ENCODE measurements around the gene RPS6KA2.
A peak's percentile ranks its signal among the peaks of the same experiment; 100 is the strongest.

The RPS6KA2 gene

DNA sequence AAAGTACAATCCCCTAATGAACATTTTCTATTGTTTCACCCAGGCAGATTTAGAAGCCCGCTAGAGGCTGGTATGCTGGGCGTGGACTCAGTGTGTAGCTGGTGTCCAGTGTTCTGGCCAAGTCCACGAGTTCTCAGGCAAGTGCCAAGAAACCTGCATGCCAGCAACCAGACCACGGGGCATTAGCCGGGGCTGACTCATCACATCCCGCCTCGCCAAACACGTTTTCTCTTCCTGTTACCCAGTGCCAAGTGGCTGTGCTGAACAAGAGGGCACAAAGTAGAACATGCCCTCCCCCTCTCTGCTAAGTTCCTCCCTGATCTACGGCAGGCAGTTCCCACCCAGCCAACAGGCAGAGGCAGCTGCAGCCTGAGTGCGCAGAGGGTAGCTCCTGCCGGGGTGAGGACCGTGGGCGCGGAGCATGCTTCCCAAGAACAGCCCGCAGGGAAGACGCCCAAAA, 70.2 kb downstream of the RPS6KA2 start:
- Mint-ChIP-seq H3K9me3 (peaks cover 22% of the 10 kb centered on the region), H3K27ac (no peak overlapping the region), H3K4me1 (peaks cover 13% of the 10 kb centered on the region), H3K36me3 (ENCODE audit: low read depth) (peaks cover 12% of the 10 kb centered on the region), H3K4me3 (no peak overlapping the region), H3K27me3 (ENCODE audit: low read depth) (peaks cover 11% of the 10 kb centered on the region)
- TF ChIP-seq, protein P1, sequence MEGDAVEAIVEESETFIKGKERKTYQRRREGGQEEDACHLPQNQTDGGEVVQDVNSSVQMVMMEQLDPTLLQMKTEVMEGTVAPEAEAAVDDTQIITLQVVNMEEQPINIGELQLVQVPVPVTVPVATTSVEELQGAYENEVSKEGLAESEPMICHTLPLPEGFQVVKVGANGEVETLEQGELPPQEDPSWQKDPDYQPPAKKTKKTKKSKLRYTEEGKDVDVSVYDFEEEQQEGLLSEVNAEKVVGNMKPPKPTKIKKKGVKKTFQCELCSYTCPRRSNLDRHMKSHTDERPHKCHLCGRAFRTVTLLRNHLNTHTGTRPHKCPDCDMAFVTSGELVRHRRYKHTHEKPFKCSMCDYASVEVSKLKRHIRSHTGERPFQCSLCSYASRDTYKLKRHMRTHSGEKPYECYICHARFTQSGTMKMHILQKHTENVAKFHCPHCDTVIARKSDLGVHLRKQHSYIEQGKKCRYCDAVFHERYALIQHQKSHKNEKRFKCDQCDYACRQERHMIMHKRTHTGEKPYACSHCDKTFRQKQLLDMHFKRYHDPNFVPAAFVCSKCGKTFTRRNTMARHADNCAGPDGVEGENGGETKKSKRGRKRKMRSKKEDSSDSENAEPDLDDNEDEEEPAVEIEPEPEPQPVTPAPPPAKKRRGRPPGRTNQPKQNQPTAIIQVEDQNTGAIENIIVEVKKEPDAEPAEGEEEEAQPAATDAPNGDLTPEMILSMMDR (IDR thresholded peaks at IDR 0.05; ENCODE audit: unreplicated experiment in 3 of 3), result no peak

DNA sequence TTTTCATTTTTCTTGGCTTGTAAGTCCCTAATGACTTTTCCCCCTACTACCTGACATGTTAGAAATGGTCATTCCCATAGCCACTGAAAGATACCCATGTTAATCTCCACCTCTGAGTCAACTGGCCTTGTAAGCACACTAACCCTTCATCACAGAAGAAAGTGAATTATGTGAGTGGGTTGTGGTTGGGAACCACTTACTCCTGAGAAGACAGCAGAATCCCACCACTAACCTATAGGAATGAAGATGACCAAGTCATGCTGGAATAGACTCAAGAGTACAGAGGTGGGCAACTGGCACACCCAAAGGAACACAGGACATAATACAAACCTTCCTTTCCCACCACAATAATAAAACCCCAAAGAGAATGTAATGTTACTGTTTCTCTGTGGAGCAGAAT, 70.7 kb downstream of the RPS6KA2 start:
- H3K27me3 Mint-ChIP-seq (ENCODE audit: low read depth), result peaks cover 13% of the 10 kb centered on the region
- H3K36me3 Mint-ChIP-seq (ENCODE audit: low read depth), result peaks cover 12% of the 10 kb centered on the region
- TF ChIP-seq, protein P1 (IDR thresholded peaks at IDR 0.05; ENCODE audit: unreplicated experiment in 3 of 3), result no peak
- H3K27ac Mint-ChIP-seq, result no peak overlapping the region
- no peak overlapping the region for H3K4me3 Mint-ChIP-seq
- H3K4me1 Mint-ChIP-seq, result peaks cover 7% of the 10 kb centered on the region
- H3K9me3 Mint-ChIP-seq, result peaks cover 22% of the 10 kb centered on the region

DNA sequence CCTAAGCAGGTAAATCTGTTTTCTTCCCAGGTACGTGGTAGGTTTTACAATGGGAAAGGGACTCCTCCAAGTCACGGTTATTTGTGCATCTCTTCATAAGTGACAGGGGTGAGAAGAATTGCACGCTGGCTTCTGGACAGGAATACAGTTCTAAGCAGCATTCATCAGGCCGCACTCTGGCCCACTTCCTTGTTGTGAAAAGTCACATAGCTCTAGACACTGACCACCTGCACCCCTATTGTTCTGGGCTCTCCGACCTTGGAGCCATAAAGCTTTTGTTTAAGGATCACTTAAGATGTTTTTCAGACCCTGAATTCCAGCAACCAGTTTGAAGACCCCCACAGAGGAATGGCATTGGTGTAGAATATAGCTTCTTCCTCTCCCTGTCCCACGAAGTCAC, 72.0 kb downstream of the RPS6KA2 start:
- no peak overlapping the region for H3K4me3 Mint-ChIP-seq
- TF ChIP-seq, protein P1 (IDR thresholded peaks at IDR 0.05; ENCODE audit: unreplicated experiment in 3 of 3), result no peak
- H3K27me3 Mint-ChIP-seq (ENCODE audit: low read depth), result peaks cover 13% of the 10 kb centered on the region
- peak overlapping the region in 2 of 3 experiments; percentile 30 to 61 for H3K27ac Mint-ChIP-seq
- H3K9me3 Mint-ChIP-seq, result peaks cover 18% of the 10 kb centered on the region
- H3K36me3 Mint-ChIP-seq (ENCODE audit: low read depth), result peaks cover 5% of the 10 kb centered on the region
- H3K4me1 Mint-ChIP-seq, result peaks cover 7% of the 10 kb centered on the region

DNA sequence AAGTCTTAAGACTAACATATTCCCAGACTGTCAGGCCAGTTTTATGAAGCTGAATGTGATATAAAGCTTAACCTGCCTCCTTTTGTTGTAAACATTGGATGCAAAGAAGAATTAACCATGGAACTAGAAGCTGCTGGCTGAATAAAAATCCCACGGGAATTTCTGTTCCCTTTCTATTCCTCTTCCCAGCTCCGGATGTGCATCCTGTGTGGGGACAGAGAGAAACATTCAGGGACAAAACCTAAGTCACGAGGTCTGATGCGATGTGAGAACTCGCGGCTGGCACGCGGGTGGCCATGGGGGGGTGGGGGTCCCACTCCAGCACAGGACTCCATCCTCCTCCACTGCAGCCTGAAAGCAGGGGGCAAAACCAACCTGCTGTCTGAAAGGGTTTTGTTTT, 72.7 kb downstream of the RPS6KA2 start:
- Mint-ChIP-seq H3K36me3 (ENCODE audit: low read depth) (peaks cover 5% of the 10 kb centered on the region), H3K4me3 (no peak overlapping the region), H3K27ac (peak overlapping the region; percentile 25 to 65 (median 58)), H3K9me3 (peaks cover 16% of the 10 kb centered on the region), H3K27me3 (ENCODE audit: low read depth) (peaks cover 13% of the 10 kb centered on the region), H3K4me1 (peaks cover 7% of the 10 kb centered on the region)
- TF ChIP-seq, protein P1 (IDR thresholded peaks at IDR 0.05; ENCODE audit: unreplicated experiment in 3 of 3), result no peak

DNA sequence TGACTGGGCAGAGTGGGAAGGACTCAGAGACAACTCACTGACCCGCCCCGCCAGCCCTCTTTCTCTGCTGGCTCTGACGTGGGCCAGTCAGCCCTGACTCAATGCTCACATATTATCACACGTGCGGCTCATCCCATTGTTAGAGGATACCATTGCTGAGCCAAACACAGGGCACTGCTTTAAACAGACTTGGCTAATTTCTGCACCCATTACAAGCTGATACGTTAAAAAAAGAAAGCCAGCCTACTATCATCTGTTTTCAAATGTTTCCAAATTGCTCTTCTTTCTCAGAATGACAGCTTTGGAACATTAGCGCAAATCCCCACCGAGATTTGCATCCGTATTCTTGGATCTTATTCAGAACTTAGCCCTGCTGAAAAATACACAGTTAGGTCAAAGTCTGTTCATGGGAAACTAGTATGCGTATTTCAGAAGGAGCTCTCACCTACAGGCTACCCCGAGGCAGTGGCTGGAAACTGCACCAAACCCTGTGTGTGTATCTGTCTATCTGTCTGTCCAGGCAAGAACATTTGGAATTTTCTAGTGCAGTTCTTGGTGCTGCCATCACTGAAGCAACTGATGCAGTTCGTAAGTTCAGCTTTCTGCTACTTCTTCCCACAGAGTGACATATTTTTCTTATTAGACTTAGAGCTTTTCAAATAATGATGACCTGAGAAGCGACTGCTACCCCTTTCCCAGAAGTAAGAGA, 73.3 kb downstream of the RPS6KA2 start:
- Mint-ChIP-seq H3K27ac (peak overlapping the region; percentile 25 to 65 (median 58)), H3K9me3 (peaks cover 14% of the 10 kb centered on the region), H3K27me3 (ENCODE audit: low read depth) (peaks cover 10% of the 10 kb centered on the region), H3K4me3 (peak overlapping the region in 1 of 3 experiments; percentile 11), H3K4me1 (peaks cover 7% of the 10 kb centered on the region), H3K36me3 (ENCODE audit: low read depth) (peaks cover under 1% of the 10 kb centered on the region)
- TF ChIP-seq, protein P1 (IDR thresholded peaks at IDR 0.05; ENCODE audit: unreplicated experiment in 3 of 3), result no peak

DNA sequence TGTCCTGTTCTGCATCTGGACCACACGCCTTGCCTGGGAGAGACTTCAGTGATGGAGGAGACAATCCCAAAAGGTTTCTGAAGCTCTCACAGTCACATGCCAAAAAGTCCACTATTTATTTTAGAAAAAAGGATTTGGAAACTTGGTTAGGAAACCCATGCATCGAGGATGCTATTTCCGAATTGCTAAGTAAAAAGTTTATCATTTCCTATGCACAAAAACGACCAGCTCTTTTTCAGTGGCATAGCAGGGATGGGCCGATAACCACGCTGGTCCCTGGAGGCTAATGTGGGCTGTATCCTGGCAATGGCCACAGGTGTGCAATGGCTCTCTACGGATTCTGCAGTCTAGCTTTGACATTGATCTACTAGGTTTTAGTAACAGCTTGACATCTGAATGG, 74.5 kb downstream of the RPS6KA2 start:
- no peaks in the 10 kb centered on the region for H3K36me3 Mint-ChIP-seq (ENCODE audit: low read depth)
- TF ChIP-seq, protein P1 (IDR thresholded peaks at IDR 0.05; ENCODE audit: unreplicated experiment in 3 of 3), result no peak
- no peak overlapping the region for H3K4me3 Mint-ChIP-seq
- H3K27me3 Mint-ChIP-seq (ENCODE audit: low read depth), result peaks cover 6% of the 10 kb centered on the region
- peaks cover 7% of the 10 kb centered on the region for H3K4me1 Mint-ChIP-seq
- H3K9me3 Mint-ChIP-seq, result peaks cover 16% of the 10 kb centered on the region
- H3K27ac Mint-ChIP-seq, result no peak overlapping the region
